Endodermal cell (in vitro differentiated cells): ENCODE data around the gene TEX48. TPM values are rescaled to one million over a fixed set of nuclear protein-coding genes. Genes with fewer than 3 reads are reported as not detected.

Source experiments
- DNase-seq: peaks from one replicate; pipeline ENCODE4 v3.0.0-alpha.2; 2017
- H3K27ac ChIP-seq: 2 replicates; pipeline ENCODE4 v1.5.1; 2013; ENCODE audit warnings: mild to moderate bottlenecking, low read depth, low read length, moderate library complexity
- H3K27me3 ChIP-seq: 2 replicates; pipeline ENCODE4 v1.6.1; 2013; ENCODE audit warnings: mild to moderate bottlenecking, low read length, moderate library complexity; ENCODE audit not compliant: insufficient read depth, control insufficient read depth, poor library complexity, severe bottlenecking
- H3K36me3 ChIP-seq: 2 replicates; pipeline ENCODE4 v1.7.0; 2013; ENCODE audit warnings: mild to moderate bottlenecking, low read length, moderate library complexity; ENCODE audit not compliant: control insufficient read depth, insufficient read depth
- H3K4me1 ChIP-seq: one replicate; pipeline ENCODE4 v1.7.0; 2013; ENCODE audit warnings: low read length; ENCODE audit not compliant: control insufficient read depth, insufficient read depth
- H3K4me3 ChIP-seq: 2 replicates; pipeline ENCODE4 v1.5.1; 2013; ENCODE audit warnings: mild to moderate bottlenecking, low read length, moderate library complexity
- H3K9ac ChIP-seq: 2 replicates; pipeline ENCODE4 v1.6.1; 2013; ENCODE audit warnings: mild to moderate bottlenecking, low read length, moderate library complexity; ENCODE audit not compliant: poor library complexity, severe bottlenecking; ENCODE audit errors: extremely low read depth
- H3K9me3 ChIP-seq: 2 replicates; pipeline ENCODE4 v1.6.1; 2013; ENCODE audit warnings: mild to moderate bottlenecking, low read length, moderate library complexity; ENCODE audit not compliant: control insufficient read depth
- H3K27ac Mint-ChIP-seq: 2 replicates; pipeline ENCODE4 v1.8.0; 2020; ENCODE audit warnings: mixed read lengths
- H3K27me3 Mint-ChIP-seq: 2 replicates; pipeline ENCODE4 v1.8.0; 2021; ENCODE audit warnings: mild to moderate bottlenecking, mixed read lengths; ENCODE audit not compliant: insufficient read depth
- H3K36me3 Mint-ChIP-seq: 2 replicates; pipeline ENCODE4 v1.8.0; 2020; ENCODE audit warnings: low read depth, mixed read lengths
- H3K4me1 Mint-ChIP-seq: 2 replicates; pipeline ENCODE4 v1.8.0; 2020; ENCODE audit warnings: mixed read lengths
- H3K4me3 Mint-ChIP-seq: 2 replicates; pipeline ENCODE4 v1.8.0; 2020; ENCODE audit warnings: mild to moderate bottlenecking, moderate library complexity, mixed read lengths
- H3K9me3 Mint-ChIP-seq: 2 replicates; pipeline ENCODE4 v1.8.0; 2020; ENCODE audit warnings: mild to moderate bottlenecking, mixed read lengths
- CTCF ChIP-seq: fragments of 200-600 bp; sonication (generic); conservative IDR thresholded peaks from 2 replicates; pipeline ENCODE4 v1.5.0; 2021; ENCODE audit warnings: antibody characterized with exemption, mild to moderate bottlenecking
- WGBS, 2 experiments: methylation state at CpG; one replicate each; pipeline versions ENCODE4 v1.1.5 to v1.1.7; 2013; ENCODE audit warnings: missing lambda C conversion rate in 2 of 2, mixed read lengths in 1 of 2; ENCODE audit not compliant: insufficient coverage in 1 of 2, insufficient read length in 1 of 2; 5-methylcytosine and 5-hydroxymethylcytosine counted together
- total RNA-seq, 2 donors: library from RNA; stranded (reverse); fragmentation: NEBNext Ultra II Directional in 1 of 2; extraction: Animal tissue kit (Norgen Biotek cat#: 25700) in 1 of 2; gene quantifications; 2 replicates in 1 of 2; 3 replicates in 1 of 2; pipeline ENCODE4 v1.2.1, GENCODE V29; 2021

TEX48 gene
- total RNA-seq, 2 donors from 2014 or later, result not detected

GRCh38 chr9:114717908-114718486 is 36.0 kb upstream of the TEX48 start:
- no peak overlapping the region for H3K9ac ChIP-seq
- Mint-ChIP-seq H3K27ac (no peak overlapping the region), H3K4me3 (no peak overlapping the region), H3K9me3 (peaks cover 2% of the 10 kb centered on the region), H3K4me1 (peaks cover 17% of the 10 kb centered on the region), H3K27me3 (peaks cover 36% of the 10 kb centered on the region), H3K36me3 (no peaks in the 10 kb centered on the region)
- peaks cover 3% of the 10 kb centered on the region for H3K4me1 ChIP-seq
- no peak overlapping the region for H3K27ac ChIP-seq
- no peak overlapping the region for H3K4me3 ChIP-seq
- WGBS, 2 experiments, result 91% methylated on average over 3 of the region's 3 CpGs; no CpG with 5 or more reads in 1 of the 2 experiments
- TF ChIP-seq CTCF, result no peak
- no peak for DNase-seq
- H3K27me3 ChIP-seq, result no peaks in the 10 kb centered on the region
- H3K9me3 ChIP-seq, result no peaks in the 10 kb centered on the region
- H3K36me3 ChIP-seq, result no peaks in the 10 kb centered on the region

GRCh38 chr9:114709636-114710035 is 27.6 kb upstream of the TEX48 start:
- Mint-ChIP-seq H3K27ac (no peak overlapping the region), H3K36me3 (no peaks in the 10 kb centered on the region), H3K27me3 (peaks cover 31% of the 10 kb centered on the region), H3K4me3 (no peak overlapping the region), H3K4me1 (peaks cover 2% of the 10 kb centered on the region), H3K9me3 (no peaks in the 10 kb centered on the region)
- no peaks in the 10 kb centered on the region for H3K36me3 ChIP-seq
- no peaks in the 10 kb centered on the region for H3K27me3 ChIP-seq
- no peak for DNase-seq
- no peak overlapping the region for H3K4me3 ChIP-seq
- H3K9me3 ChIP-seq, result no peaks in the 10 kb centered on the region
- no peak for TF ChIP-seq CTCF
- 90% methylated on average over 1 of the region's 1 CpG; no CpG with 5 or more reads in 1 of the 2 experiments for WGBS, 2 experiments
- H3K9ac ChIP-seq, result no peak overlapping the region
- H3K4me1 ChIP-seq, result no peaks in the 10 kb centered on the region
- H3K27ac ChIP-seq, result no peak overlapping the region

- Mint-ChIP-seq H3K36me3 (no peaks in the 10 kb centered on the region), H3K27ac (no peak overlapping the region), H3K27me3 (peaks cover 33% of the 10 kb centered on the region), H3K4me1 (peaks cover 2% of the 10 kb centered on the region), H3K4me3 (no peak overlapping the region), H3K9me3 (no peaks in the 10 kb centered on the region)
- TF ChIP-seq CTCF, result no peak
- no peaks in the 10 kb centered on the region for H3K9me3 ChIP-seq
- 91 to 92% methylated on average over 2 of the region's 2 CpGs for WGBS, 2 experiments
- no peaks in the 10 kb centered on the region for H3K27me3 ChIP-seq
- no peak overlapping the region for H3K9ac ChIP-seq
- no peak overlapping the region for H3K27ac ChIP-seq
- DNase-seq, result no peak
- no peak overlapping the region for H3K4me3 ChIP-seq
- no peaks in the 10 kb centered on the region for H3K4me1 ChIP-seq
- H3K36me3 ChIP-seq, result no peaks in the 10 kb centered on the region
These were observed 24.7 kb upstream of the TEX48 start for GRCh38 chr9:114706711-114707110.
